Left renal cortex interstitium (tissue), 4 donors: ENCODE data around the gene WDFY1. TPM values are rescaled to one million over a fixed set of nuclear protein-coding genes. Genes with fewer than 3 reads are reported as not detected.

ENCODE experiments used
- DNase-seq, 4 donors: peaks; one replicate each; pipeline ENCODE4 v3.0.0-alpha.2; 2013; ENCODE audit warnings: low read depth in 4 of 4, low spot score in 2 of 4, missing footprints in 1 of 4
- polyA plus RNA-seq, 4 donors: library from polyadenylated mRNA; unstranded; fragments of 120-200 nt; gene quantifications; one replicate each; pipeline ENCODE4 v1.2.1, GENCODE V29; 2013; ENCODE audit not compliant: insufficient read length in 4 of 4

The WDFY1 gene
- polyA plus RNA-seq, 4 donors = 57.5 to 64.0 (median 59.6) TPM

GRCh38 chr2:223932816-223933800 lies 12.0 kb downstream of the WDFY1 start:
- no peak for DNase-seq

DNA sequence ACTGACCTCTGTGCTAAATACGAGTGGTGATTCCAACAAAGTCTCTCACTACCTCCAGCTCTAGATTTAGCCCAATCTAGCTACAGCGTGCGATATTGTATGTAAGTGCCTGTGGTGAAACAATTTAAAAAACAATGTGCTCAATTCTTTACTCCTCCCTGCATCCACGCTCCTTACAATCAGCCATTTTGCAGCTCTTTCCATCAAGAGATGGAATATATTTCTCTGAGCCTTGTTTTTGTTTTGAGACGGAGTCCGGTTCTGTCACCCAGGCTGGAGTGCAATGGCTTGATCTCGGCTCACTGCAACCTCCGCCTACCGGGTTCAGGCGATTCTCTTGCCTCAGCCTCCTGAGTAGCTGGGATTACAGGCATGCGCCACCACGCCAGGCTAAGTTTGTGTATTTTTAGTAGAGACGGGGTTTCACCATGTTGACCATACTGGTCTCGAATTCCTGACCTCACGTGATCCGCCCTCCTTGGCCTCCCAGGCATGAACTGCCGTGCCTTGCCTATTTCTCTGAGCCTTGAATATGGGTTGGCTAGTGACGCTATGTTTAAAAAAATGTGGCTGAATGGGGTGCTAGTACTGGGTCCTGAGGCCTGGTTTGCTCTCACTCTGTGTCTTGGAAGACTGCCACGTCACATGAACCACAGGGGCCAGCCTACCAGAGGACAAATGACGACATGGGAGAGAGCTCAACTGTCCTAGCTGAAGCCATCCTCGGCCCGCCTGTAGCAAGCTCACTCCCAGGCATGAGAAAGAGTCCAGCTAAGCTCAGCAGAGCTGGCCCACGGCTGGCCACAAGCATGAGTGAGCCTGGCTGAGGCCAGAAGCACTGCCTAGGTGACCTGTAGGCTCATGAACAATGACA lies 14.8 kb downstream of the WDFY1 start:
- no peak for DNase-seq

DNA sequence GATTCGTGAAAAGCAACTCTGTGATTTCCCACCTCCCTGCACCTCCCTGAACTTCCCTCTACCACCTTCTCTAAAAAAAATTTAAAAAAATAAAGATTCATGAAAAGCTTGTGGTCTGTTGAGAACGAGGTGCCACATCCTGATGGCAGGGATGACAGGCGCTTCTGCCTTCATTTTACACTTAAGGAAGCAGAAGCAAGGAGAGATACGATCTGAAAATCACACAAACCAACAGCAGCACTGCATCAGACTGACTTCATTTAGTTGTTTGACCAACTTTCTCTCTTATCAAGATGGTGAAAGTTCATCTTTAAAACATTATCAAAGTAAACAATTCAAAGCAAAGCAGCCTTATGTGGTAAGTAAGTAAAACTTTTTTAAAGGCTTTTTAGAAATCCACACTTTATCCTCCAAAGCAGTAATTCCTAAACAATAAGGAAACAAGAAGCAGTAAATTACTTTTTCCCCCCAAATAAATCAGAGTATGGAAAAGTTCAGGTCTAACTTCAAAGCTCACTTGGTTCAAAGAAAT lies 15.5 kb downstream of the WDFY1 start:
- no peak for DNase-seq

DNA sequence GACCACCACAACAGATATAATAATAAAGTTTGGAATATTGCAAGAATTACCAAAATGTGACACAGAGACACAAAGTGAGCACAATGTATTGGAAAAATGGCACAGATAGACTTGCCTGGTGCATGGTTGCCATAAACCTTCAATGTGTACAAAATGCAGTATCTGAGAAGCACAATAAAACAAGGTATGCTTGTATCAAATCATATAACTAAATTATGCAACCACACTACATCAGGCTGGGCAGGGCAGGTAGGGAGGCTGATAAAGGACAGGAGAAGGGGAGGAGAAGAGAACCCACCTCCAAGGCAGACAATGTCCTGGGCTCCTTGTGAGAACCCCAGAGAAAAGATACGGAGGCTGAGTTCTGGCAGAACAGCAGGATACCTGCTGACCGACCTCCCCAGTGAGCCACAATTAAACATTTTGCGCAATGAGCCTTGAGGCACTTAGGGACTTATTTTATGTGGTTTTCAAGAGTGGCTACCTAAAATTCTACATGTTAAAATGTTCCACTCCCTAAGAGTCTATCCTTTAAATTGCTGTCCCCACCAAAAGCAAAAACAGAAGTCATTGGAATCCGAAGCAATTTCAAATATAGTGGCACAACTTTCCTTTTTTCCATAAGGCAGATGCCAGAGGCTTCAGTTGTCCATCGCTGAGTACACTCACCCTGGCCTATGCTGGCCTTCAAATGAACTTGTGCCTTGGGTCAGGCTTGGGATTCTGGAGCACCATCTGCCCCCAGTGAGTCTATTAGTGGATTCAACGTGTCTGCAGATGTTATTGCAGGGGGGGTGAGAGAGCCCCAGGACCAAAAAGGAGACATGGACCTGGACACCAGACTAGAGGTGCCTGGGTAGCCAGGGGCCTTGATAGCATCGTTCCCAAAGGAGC lies 16.8 kb downstream of the WDFY1 start:
- DNase-seq = no peak

- DNase-seq = no peak
These were observed 20.0 kb downstream of the WDFY1 start for GRCh38 chr2:223925106-223925505.

DNA sequence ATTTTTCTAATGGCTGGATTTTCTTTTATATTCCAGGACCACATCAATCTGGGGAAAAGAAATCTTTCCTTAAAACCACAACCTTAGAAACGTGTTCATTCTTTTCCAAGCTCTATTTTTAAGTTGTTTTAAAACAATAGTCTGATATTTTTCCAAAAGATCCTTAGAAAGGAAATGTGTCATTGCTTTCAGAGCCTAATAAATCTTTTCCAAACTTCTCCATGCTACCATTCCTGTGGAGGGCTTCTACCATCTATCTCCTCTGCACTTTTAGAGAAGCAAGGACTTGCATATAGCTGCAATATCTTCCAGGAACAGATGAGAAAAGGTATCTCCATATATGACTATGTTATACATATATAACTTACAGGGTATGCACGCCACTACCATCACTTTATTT lies 21.2 kb downstream of the WDFY1 start:
- no peak for DNase-seq

GRCh38 chr2:223922308-223922707 lies 22.8 kb downstream of the WDFY1 start:
- DNase-seq = no peak

GRCh38 chr2:223921204-223921603 lies 23.9 kb downstream of the WDFY1 start:
- DNase-seq = no peak

DNA sequence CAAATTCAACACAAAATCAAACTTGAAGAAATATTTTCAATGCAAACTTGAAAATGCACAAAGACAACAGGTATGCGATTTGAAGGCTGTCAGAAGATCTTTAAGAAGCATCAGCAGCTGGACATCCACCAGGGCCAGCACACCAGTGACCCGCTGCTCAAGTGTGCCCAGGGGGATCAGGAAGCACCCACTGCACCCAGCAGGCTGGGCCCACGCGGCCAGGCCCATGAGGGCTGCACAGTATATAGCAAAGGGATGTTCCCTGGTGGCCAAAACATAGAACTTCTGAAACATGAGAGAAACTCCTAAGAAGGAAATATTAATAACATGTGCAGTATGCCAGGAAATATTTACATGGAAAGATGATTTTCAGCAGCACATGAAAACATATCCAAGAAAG lies 25.0 kb downstream of the WDFY1 start:
- no peak for DNase-seq

DNA sequence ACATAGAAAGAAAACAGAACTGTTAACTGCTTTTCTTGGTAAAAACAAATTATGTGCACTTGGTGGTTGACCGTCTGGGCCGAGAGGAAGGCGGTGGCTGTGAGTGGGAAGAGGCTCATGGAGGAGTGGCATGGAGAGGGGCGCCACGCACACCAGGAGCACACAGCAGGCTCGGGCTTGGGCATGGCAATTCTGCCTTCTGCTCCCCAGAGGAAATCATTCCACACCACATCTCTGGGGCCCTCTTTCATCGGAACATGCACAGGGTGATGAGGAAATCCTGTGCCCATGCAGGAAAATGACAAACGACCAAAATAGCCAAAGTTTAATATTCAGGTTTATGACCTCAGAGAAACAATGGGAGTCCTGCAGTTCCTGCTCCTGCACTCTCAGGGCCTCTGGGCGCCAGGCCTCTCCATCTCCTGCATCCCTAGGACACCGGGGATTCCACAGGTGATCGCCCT lies 26.4 kb downstream of the WDFY1 start:
- DNase-seq = no peak

DNA sequence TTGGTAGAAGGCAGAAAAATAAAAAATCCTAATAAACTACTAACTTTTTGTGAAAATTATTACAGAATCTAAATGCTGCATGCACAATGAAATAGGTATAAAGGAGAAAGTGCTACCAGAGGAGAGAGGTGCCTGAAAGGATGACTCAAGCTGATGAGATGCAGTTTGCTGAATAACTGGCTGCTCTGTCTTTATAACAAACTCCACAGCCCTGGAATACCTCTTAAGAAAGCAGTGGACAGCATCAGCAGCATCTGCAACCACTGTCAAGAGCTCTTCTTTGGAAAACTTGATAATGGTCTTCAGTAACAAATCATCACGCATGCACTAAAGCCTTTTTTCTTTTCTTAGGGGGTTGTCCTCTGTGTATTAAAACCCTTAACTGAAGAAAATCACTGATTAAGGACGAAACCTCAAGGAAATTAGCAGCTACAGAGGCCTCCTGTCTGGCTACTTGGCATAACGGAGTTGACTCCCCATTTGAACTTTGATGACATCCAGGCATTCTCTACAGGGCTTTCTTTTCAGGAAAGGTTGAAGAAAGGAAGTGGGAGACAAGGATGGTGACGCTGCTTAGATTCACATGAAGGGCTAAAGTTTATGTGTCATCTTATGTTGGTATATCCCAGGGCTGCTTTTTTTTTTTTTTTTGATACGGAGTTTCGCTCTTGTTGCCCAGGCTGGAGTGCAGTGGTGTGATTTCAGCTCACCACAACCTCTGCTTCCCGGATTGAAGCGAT lies 28.8 kb downstream of the WDFY1 start:
- no peak for DNase-seq

GRCh38 chr2:223915071-223915470 lies 30.1 kb downstream of the WDFY1 start:
- DNase-seq = no peak

GRCh38 chr2:223914324-223914723 lies 30.8 kb downstream of the WDFY1 start:
- DNase-seq = no peak

- no peak for DNase-seq
These were observed 36.0 kb downstream of the WDFY1 start for GRCh38 chr2:223909001-223909741.

- no peak for DNase-seq
These were observed 36.7 kb downstream of the WDFY1 start for GRCh38 chr2:223908304-223908998.

- DNase-seq = no peak
These were observed 39.1 kb downstream of the WDFY1 start for GRCh38 chr2:223905996-223906395.

- no peak for DNase-seq
These were observed 43.3 kb downstream of the WDFY1 start for GRCh38 chr2:223901854-223902253.

DNA sequence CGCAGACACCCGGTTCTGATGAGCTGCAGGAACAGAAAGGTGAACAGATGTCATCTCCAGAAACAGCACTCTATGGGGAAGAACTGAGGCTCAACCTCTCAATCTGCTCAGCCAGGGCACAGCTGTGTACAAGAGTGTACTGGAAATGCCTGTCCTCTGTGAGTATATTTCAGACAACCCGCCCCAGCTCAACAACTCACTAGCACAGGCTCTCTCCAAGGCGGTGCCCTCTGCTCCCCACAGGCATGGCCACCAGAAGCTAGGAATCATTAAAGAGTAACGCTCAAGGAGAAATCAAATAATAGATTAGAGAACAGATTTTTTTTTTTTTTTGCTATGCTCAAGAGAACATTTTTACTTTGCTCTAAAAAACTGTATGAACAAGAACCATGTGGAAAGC lies 43.8 kb downstream of the WDFY1 start:
- no peak for DNase-seq
